GM18511 (cell line): ENCODE results near the gene XYLT1.

ENCODE experiments used
- ATAC-seq: cut with Tn5 transposase; IDR thresholded peaks from one replicate; pipeline ENCODE4 v1.9.1; 2021; ENCODE audit warnings: mild to moderate bottlenecking, moderate library complexity; ENCODE audit not compliant: unreplicated experiment

The XYLT1 gene

GRCh38 chr16:17294856-17295255 lies 175.9 kb downstream of the XYLT1 start:
- ATAC-seq, result no peak

- no peak for ATAC-seq
Observed at GRCh38 chr16:17293813-17294558, 176.8 kb downstream of the XYLT1 start.

GRCh38 chr16:17291289-17291688 lies 179.5 kb downstream of the XYLT1 start:
- no peak for ATAC-seq

- ATAC-seq, result no peak
Observed at GRCh38 chr16:17289674-17290635, 180.8 kb downstream of the XYLT1 start.

GRCh38 chr16:17289050-17289449 lies 181.7 kb downstream of the XYLT1 start:
- ATAC-seq, result no peak

GRCh38 chr16:17287166-17287800 lies 183.5 kb downstream of the XYLT1 start:
- no peak for ATAC-seq

- ATAC-seq, result no peak
Observed at GRCh38 chr16:17286443-17286842, 184.3 kb downstream of the XYLT1 start.

GRCh38 chr16:17283016-17283415 lies 187.7 kb downstream of the XYLT1 start:
- no peak for ATAC-seq

- peak; percentile 48 for ATAC-seq
Observed at GRCh38 chr16:17282247-17282646, 188.5 kb downstream of the XYLT1 start.

- no peak for ATAC-seq
Observed at GRCh38 chr16:17281052-17281451, 189.7 kb downstream of the XYLT1 start.

GRCh38 chr16:17278988-17279387 lies 191.8 kb downstream of the XYLT1 start:
- ATAC-seq, result no peak

GRCh38 chr16:17277981-17278381 lies 192.8 kb downstream of the XYLT1 start:
- no peak for ATAC-seq

GRCh38 chr16:17276610-17277009 lies 194.2 kb downstream of the XYLT1 start:
- ATAC-seq, result no peak

GRCh38 chr16:17276010-17276530 lies 194.7 kb downstream of the XYLT1 start:
- no peak for ATAC-seq

GRCh38 chr16:17275076-17276009 lies 195.4 kb downstream of the XYLT1 start:
- ATAC-seq, result no peak

- ATAC-seq, result no peak
Observed at GRCh38 chr16:17273142-17273561, 197.6 kb downstream of the XYLT1 start.

- no peak for ATAC-seq
Observed at GRCh38 chr16:17272716-17273115, 198.0 kb downstream of the XYLT1 start.

- no peak for ATAC-seq
Observed at GRCh38 chr16:17271687-17272086, 199.1 kb downstream of the XYLT1 start.

GRCh38 chr16:17270683-17271109 lies 200.1 kb downstream of the XYLT1 start:
- ATAC-seq, result no peak

GRCh38 chr16:17270111-17270510 lies 200.6 kb downstream of the XYLT1 start:
- no peak for ATAC-seq
